Activated CD8-positive, alpha-beta memory T cell treated with anti-CD3 and anti-CD28 coated beads, Interleukin-2, amount 50 U/mL, for 1 hour (primary cell): Measurements from ENCODE around the gene SOWAHC.
A peak's percentile ranks its signal among the peaks of the same experiment; 100 is the strongest.
"Not testable (repeated sequence)": the region's sequence is repeated elsewhere in the genome, so short reads cannot be mapped to it uniquely, and the experiment has no call there.

Experiments
- DNase-seq: peaks from one replicate; pipeline ENCODE4 v3.0.0-alpha.2; 2020; ENCODE audit errors: extremely low read depth

The SOWAHC gene, protein sequence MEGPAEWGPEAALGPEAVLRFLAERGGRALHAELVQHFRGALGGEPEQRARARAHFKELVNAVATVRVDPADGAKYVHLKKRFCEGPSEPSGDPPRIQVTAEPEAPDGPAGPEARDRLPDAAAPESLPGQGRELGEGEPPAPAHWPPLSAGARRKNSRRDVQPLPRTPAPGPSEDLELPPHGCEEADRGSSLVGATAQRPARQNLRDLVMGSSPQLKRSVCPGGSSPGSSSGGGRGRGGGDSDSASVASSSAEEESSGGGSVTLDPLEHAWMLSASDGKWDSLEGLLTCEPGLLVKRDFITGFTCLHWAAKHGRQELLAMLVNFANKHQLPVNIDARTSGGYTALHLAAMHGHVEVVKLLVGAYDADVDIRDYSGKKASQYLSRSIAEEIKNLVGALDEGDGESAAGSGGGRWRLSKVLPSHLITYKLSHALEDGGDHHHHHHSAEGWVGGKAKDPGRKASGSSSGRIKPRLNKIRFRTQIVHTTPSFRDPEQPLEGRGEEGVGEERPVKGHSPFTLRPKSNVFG

DNA sequence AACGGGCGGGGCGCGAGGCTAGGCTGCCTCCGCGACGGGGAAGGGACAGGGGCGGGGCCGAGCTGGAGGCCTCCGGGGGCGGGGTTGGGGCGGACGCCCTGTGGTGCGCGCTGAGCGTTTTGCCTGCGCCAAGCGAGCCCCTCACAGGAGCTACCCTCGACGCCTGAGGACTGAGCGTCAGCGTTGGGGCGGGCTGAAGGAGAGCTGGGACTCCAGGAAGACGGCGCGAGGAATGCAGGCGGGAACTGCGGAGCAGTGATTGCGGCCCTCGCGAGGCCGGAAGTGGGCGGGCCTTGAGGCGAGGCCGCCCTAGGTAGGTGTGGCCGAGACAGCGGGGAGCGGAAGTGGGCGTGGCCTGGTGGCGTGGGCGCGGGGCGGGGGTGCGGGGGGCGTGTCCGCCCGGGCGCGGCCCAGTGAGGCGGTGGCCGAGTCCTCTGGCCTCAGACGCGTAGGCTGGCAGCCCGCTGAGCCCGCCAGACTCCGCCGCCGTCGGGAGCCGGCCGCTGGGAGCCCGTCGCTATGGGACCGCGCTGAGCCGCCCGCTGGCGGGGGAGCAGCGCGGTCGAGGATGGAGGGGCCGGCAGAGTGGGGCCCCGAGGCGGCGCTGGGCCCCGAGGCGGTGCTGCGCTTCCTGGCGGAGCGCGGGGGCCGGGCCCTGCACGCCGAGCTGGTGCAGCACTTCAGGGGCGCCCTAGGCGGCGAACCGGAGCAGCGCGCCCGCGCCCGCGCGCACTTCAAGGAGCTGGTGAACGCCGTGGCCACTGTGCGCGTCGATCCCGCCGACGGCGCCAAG, at the start of gene SOWAHC, which contains the start of gene SEPTIN10:
SOWAHC (plus strand) TSS at position 443 of the 793 bp plus-strand sequence; CDS start at position 569, 126 bp downstream.
SEPTIN10 (minus strand) TSS at position 45 of the 793 bp plus-strand sequence. CDS start 139 bp downstream, outside the sequence.
- peak; percentile 25 for DNase-seq

DNA sequence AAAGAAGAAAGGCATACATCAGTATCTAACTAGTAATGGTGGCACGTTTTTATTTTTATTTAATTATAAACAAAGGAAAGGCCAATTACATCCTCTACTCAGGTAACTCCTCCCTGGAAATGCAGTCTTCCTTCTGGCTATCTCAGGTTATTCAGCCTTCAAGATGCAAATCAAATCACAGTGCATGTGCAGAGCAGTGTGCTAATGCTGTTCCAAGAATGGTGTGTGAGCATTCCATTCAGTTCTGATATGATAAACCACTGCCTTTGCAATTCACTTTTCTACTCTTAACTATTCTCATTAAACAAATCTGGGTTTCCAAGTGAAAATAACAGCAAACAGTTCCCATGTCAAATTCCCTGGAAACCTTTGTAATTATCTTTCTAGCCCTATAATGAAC, 38.8 kb upstream of the SOWAHC start:
- no peak for DNase-seq

DNA sequence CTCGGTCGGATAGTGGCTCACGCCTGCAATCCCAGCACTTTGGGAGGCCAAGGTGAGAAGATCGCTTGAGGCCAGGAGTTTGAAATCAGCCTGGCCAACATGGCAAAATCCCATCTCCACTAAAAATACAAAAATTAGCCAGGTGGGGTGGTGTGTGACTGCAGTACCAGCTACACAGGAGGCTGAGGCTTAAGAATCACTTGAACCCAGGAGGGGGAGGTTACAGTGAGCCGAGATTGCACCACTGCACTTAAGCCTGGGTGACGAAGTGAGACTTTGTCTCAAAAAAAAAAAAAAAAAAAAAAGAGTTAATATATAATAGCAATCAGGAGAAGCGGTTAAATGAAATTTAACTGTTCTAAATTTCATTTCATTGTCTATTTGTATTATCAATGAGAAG, 36.5 kb upstream of the SOWAHC start:
- DNase-seq: not testable (repeated sequence)

DNA sequence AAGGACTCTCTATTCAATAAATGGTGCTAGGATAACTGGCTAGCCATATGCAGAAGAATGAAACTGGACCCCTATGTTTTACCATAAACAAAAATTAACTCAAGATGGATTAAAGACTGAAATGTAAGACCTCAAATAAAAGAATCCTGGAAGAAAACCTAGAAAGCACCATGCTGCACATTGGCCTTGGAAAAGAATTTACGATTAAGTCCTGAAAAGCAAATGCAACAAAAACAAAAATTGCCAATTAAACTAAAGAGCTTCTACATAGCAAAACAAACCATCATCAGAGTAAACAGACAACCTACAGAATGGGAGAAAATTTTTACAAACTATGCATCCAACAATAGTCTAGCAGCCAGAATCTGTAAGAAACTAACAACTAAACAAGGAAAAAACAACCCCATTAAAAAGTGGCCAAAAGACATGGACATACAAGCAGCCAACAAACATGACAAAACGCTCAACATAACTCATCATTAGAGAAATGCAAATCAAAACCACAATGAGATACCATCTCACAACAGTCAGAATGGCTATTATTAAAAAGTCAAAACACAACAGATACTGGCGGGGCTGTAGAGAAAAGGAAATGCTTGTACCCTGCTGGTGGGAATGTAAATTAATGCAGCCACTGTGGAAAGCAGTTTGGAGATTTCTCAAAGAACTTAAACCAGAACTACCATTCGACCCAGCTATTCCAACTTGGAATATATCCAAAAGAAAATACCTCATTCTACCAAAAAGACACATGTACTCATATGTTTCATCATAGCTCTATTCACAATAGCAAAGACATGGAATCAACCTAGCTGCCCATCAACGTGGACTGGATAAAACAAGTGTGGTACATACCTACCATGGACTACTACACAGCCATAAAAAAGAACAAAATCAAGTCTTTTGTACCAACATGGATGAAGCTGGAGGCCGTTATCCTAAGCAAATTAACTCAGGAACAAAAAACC, 31.0 kb upstream of the SOWAHC start:
- DNase-seq: no peak

DNA sequence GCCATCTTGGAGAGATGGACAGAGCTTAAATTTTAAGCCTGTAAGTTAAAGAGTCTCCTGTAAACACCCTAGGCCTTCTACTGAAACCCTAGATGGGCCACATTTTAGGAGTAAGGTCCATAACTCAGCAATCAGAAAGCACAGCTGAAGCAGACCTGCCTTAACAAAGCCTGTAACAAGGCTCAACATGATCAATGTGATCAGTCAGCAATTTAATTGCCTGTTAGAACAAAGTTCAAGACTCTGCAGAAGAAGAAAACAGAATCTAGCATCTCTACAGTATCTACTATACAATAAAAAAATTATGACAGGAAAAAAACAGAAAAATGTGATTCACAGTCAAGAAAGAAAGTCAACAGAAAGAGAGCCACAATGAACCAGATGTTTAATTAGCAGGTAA, 27.5 kb upstream of the SOWAHC start:
- DNase-seq: no peak

DNA sequence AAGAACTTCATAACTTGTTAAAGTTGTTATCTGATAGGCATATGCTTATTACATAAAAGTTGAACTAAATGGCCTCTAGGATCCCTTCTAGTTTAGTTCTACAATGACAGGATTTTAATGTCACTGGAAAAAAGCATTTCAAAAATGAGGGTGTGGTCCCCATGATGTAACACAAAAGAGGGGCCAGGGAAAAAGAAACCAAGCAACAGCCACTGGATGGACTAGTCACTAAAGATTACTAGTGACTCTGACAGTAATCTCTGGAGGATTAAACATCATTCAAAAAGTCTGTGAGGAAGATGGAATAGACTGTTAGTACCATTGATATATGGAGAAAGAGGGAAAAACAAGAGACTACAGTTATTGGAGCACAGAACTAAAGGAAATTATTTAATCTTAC, 23.0 kb upstream of the SOWAHC start:
- no peak for DNase-seq

DNA sequence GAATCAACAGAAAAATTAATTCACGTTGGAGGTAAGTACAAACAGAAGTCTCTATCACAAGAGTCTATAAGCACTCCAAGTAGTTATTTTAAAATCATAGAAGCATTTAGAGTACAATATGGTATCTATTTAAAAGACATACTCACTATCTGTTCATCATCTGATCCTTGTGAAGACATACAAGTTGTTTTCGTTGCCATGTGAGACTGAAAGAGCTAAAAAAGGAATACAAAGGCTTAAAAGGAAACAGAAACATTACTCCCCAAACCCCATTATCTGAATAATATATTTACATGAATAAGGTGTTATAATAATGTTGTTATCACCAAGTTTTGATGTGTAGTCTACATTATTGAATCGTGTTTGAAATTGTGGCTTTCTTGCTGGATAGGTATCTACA, 21.3 kb upstream of the SOWAHC start:
- DNase-seq: no peak

DNA sequence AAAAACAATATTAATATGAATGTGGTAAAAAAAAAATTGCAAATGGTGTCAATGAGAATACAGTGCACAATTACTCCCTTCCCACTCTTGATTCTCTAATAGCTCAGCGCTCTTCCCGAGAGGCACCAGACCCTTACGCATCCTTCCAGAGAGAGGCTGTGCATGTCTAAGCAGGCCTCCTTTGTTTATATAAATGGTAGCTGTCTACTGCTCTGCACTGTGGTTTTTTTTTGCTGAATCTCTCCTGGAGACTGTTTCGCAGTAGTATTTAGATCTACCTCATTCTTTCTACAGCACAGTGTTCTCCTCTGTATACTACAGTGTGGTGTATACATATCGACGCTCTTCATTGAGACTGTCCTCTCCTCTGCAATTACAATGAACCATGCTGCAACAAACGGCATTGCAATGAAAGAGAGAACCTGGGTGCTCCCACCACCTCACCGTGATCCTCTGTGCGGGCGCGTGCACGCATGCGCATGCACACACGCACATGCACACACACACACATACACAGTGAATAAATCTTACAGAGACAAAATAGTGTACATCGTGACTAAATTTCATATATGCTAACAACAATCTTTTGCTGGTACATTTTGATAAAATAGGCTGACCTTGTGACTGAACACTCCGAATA, 19.8 kb upstream of the SOWAHC start:
- DNase-seq: no peak

DNA sequence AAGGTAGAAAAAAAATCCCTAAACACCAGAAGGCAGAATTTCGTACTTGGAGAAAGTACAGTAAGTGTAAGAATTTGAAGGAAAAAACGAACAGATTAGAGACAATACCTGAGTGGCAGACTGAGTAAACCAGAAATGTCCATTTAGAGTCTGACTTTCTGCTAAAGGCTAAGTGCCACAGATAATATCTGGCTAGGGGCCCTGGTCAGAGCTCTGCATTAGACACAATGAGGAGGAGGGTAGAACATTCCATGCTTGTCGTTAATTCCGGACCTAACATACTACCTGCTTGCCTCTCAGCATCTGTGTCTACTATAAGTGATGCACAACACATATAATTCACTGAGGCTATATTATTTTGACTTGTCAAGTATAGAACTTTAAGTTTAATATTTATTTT, 18.5 kb upstream of the SOWAHC start:
- DNase-seq: no peak

DNA sequence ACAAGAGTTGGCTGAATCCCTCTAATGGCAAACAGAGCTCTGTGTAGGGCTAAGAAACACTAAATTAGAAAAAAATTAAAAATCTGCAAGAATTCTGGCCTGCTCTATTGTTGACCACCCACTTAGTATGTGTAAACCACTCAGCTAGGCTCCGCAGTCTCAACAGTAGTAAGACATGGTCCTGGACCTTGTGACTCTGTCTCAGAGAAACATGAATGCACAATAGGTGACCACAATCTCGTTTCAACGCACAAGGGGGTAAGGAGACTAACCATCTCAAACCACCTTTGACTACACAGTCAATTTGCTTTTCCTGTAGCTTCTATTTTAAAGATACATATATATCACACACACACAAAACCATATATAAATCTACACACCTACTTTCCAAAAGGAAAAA, 16.9 kb upstream of the SOWAHC start:
- no peak for DNase-seq

DNA sequence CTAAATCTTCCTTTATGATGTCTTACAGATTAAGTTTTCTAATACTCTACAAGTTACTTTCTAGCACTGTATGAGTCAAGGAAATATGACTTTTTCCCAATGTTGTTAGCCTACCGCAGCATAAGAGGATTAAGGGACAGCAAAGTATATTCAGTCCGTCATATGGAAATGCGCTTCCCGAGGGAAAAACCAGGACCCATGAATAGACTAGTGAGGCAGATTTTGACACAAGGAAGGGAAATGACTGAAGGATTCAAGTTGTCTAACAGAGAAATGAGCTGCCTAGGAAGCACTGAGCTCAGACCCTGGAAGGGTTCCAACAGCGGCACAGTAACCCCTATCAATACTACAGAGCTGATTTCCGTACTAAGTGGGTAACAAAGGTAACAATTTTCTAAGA, 12.4 kb upstream of the SOWAHC start:
- DNase-seq: no peak

DNA sequence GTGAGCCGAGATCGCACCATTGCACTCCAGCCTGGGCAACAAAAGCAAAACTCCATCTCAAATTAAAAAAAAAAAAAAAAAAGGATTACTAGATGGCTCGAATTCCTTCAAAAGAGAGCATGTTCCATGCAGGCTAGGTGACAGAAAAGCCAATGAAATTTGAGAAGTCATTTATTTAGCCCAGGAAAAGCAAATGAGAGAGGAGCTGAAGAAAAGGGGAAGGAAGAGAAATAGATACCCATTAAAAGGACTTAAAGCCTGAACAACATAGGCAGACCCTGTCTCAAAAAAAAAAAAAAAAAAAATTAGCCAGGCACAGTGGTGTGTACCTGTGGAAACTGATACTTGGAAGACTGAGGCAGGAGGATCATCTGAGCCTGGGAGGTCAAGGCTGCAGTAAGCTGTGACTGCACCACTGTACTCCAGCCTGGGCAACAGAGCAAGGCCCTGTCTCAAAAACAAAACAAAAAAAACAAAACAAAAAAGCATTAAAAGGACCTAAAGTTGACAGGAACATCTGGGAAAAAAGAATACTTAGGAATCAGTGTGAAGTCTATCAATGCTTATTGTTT, 11.5 kb upstream of the SOWAHC start:
- no peak for DNase-seq

DNA sequence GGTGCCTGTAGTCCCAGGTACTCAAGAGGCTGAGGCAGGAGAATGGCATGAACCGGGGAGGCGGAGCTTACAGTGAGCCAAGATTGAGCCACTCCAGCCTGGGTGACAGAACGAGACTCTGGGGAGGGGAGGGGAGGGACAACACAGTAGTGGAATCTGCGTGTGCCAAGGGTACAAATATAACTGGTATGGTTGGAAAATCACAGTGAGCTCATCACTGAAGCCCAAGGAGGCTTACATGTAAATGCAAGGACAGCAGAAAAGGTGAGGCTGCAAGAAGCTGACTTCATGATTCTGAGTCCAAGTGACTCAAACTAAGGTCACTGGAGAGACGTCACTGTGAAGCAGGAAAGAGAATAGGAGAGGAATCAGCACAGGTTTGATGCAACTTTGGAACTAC, 9.6 kb upstream of the SOWAHC start:
- no peak for DNase-seq

DNA sequence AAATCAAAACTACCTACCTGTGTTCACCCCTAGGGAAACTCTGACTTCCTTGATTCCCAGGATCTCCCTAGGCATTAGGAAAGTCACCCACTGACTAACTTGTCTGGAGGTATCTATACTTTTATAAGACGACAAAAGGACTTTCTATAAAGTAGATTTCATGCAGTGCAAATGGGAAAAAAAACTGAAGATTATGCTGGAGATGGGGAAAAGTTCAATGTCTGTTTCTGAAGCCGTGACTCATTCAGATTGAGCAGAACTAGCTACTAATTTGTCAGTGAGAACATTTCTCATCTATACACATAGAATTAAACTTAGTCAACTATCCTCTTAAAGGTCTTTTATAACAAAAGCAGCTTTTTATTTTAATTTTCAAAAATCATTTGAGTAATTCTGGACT, 6.4 kb upstream of the SOWAHC start:
- DNase-seq: no peak

DNA sequence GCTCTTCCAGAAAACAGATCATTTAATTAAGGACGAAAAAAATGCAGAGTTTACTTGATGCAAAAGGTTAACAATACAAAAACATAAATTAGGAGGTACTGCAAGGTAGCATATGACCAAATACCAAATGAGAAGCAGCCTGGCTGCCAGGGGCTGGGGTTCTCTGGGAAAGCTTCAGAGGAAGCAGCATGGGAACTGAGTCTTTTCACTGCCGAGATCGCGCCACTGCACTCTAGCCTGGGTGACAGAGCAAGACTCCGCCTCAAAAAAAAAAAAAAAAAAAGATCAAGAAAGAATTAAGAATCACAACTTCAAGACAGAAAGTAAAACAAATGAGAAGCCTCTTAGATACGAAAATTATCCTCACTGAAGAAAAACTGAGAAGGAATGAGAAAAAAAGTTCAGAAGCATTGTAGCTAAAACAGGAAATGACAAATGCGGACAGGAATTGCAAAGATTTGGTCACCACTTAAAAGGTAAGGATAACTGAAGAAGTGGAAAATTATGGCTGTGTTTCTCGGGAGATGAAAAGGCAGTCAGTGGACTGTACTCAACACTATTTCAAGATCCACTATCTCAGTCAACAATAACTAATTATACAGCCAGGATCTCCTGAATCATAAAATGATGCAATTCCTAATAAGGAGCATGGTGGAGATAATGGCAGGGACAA, 4.7 kb upstream of the SOWAHC start:
- DNase-seq: no peak

DNA sequence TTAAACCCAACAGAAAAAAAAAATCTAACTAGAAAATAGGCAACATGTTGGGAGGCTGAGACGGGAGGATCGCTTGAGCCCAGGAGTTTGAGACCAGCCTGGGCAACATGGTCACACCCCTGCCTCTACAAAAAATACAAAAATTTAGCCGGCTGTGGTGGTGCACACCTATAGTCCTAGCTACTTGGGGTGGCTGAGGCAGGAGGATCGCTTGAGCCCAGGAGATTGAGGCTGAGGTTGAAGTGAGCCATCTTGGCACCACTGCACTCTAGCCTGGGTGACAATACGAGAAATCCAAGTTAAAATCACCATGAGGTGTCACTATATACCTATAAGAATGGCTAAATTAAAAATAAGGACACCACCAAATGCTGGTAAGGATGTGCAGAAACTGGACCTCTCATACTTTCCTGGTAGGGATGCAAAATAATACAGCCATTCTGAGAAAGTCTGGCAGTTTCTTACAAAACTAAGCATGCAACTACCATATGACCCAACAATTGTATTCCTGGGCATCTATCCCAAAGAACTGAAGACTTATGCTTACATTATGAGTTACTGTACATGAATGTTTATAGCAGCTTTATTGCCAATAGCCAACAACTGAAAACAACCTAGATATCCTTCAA, 2.6 kb upstream of the SOWAHC start:
- DNase-seq: no peak

DNA sequence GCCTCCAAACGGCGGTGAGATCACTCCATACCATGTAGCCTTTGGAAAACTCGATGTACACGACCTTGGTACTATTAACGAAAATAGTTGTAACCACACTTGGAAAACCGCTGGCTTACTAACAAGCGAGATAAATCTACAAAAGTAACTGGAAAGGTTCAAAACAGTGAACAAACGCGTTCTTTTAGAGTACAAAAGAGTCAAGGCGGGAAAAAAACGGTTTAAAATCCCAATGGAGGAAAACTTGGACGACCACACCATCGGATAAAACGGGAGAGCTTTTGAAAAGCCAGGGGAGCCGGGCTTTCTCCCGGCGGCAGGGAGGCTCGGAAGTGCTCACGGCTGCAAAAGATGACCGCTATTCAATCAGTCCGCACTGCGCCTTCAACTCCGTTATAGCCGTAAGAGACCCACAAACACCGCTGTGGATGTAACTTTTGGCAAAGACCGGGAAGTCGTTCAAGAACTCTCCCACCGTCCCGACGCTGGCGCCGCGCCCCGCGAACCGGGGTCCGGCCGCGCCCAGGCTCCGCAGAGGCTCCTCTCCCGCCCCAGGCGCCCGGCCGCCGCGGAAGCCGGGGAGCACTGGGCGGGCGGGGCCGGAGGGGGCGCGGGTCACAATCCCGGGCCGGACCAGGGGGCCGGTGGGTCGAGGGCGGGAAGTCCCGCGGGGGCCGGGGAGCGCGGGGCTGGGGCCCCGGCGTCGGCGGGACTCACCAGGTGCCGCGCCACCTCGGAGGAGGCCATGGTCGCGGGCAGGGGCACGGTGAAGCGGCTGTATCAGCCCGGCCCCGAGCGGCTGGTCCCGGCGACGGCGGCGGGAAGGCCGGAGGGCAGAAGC, 863 bp upstream of the SOWAHC start:
- no peak for DNase-seq

DNA sequence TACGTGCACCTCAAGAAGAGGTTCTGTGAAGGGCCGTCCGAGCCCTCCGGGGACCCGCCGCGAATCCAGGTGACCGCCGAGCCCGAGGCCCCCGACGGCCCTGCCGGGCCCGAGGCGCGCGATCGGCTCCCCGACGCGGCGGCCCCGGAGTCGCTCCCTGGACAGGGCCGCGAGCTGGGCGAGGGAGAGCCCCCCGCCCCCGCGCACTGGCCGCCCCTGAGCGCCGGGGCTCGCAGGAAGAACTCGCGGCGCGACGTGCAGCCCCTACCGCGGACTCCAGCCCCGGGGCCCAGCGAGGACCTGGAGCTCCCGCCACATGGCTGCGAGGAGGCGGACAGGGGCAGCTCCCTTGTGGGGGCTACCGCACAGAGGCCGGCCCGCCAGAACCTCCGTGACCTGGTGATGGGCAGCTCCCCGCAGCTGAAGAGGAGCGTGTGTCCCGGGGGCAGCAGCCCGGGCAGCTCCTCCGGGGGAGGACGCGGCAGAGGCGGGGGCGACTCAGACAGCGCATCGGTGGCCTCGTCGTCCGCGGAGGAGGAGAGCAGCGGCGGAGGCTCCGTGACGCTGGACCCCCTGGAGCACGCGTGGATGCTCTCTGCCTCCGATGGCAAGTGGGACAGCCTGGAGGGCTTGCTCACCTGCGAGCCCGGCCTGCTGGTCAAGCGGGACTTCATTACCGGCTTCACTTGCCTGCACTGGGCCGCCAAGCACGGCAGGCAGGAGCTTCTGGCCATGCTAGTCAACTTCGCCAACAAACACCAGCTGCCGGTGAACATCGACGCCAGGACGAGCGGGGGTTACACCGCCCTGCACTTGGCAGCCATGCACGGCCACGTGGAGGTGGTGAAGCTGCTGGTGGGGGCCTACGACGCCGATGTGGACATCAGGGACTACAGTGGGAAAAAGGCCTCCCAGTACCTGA, 812 bp downstream of the SOWAHC start:
- no peak for DNase-seq
